H1 (cell line): ENCODE results near the gene SKP2. TPM values are rescaled to one million over a fixed set of nuclear protein-coding genes. Genes with fewer than 3 reads are reported as not detected.

Experiments
- CTCF ChIA-PET: fragments of 300-600 bp; sonication (Branson Sonifier 250); formaldehyde crosslinking; loops from one replicate; lab custom pipeline; 2021; ENCODE audit not compliant: partially characterized antibody; lab: Charles Lee
- POLR2A ChIA-PET: fragments of 300-600 bp; sonication (Branson Sonifier 250); formaldehyde crosslinking; loops from one replicate; lab custom pipeline; 2021; ENCODE audit warnings: inconsistent platforms; ENCODE audit not compliant: partially characterized antibody; lab: Charles Lee
- DNase-seq, 2 experiments: peaks; one replicate each; pipeline versions ENCODE4 v3.0.0 to v3.0.0-alpha.2; 2010 to 2022; ENCODE audit warnings: low spot score in 2 of 2, low read depth in 1 of 2, mixed read lengths in 1 of 2
- FAIRE-seq: peaks from 2 replicates; lab custom pipeline; 2011; peaks lifted over from hg19 to GRCh38; lab: Jason Lieb, UNC
- H2AFZ ChIP-seq: 2 replicates; pipeline ENCODE4 v1.8.1; 2012; ENCODE audit warnings: low read length, inconsistent platforms
- H2AK5ac ChIP-seq: 2 replicates; pipeline ENCODE4 v1.6.1; 2013; ENCODE audit warnings: low read depth, low read length
- H2BK120ac ChIP-seq: replicated peaks from 2 replicates; pipeline ENCODE3; 2013; ENCODE audit warnings: low read depth, low read length, inconsistent platforms
- H2BK12ac ChIP-seq: 2 replicates; pipeline ENCODE4 v1.6.1; 2013; ENCODE audit warnings: low read depth, low read length
- H2BK15ac ChIP-seq: 2 replicates; pipeline ENCODE4 v1.6.1; 2013; ENCODE audit warnings: low read length
- H2BK20ac ChIP-seq: 2 replicates; pipeline ENCODE4 v1.6.1; 2013; ENCODE audit warnings: low read length
- H2BK5ac ChIP-seq: 2 replicates; pipeline ENCODE4 v1.6.1; 2013; ENCODE audit warnings: low read depth, low read length
- H3K14ac ChIP-seq: 2 replicates; pipeline ENCODE4 v1.6.1; 2013; ENCODE audit warnings: inconsistent platforms; ENCODE audit not compliant: insufficient read length
- H3K18ac ChIP-seq: 2 replicates; pipeline ENCODE4 v1.6.1; 2013; ENCODE audit warnings: low read length; ENCODE audit errors: extremely low read depth
- H3K23ac ChIP-seq: 2 replicates; pipeline ENCODE4 v1.6.1; 2013; ENCODE audit warnings: inconsistent platforms; ENCODE audit not compliant: insufficient read length
- H3K23me2 ChIP-seq: 2 replicates; pipeline ENCODE4 v1.6.1; 2013; ENCODE audit warnings: low read depth, low read length
- H3K27ac ChIP-seq: 2 replicates; pipeline ENCODE4 v1.6.1; 2011; ENCODE audit warnings: low read depth, low read length, inconsistent platforms
- H3K27me3 ChIP-seq, 4 experiments: replicated peaks in 1 of 4; 1 replicate in 1 of 4; 2 replicates in 3 of 4; pipeline versions ENCODE4 v1.6.1 to v1.8.1; 2011 to 2013; ENCODE audit warnings: low read length in 3 of 4, mild to moderate bottlenecking in 3 of 4, inconsistent platforms in 2 of 4, mixed read lengths in 2 of 4, moderate library complexity in 1 of 4; ENCODE audit not compliant: control insufficient read depth in 3 of 4, insufficient read depth in 3 of 4; ENCODE audit errors: extremely low read depth in 1 of 4
- H3K36me3 ChIP-seq, 4 experiments: 2 replicates each; pipeline versions ENCODE4 v1.6.1 to v1.8.1; 2011 to 2013; ENCODE audit warnings: mild to moderate bottlenecking in 4 of 4, low read length in 3 of 4, moderate library complexity in 2 of 4, control low read depth in 1 of 4, inconsistent platforms in 1 of 4; ENCODE audit not compliant: insufficient read depth in 4 of 4, control insufficient read depth in 2 of 4
- H3K4ac ChIP-seq: replicated peaks from 2 replicates; pipeline ENCODE3; 2013; ENCODE audit warnings: low read length, low read depth, mixed read lengths, inconsistent platforms; ENCODE audit not compliant: insufficient read length
- H3K4me1 ChIP-seq, 4 experiments: replicated peaks in 1 of 4; 1 replicate in 1 of 4; 2 replicates in 3 of 4; pipeline versions ENCODE4 v1.6.1 to v1.8.1; 2011 to 2013; ENCODE audit warnings: low read length in 3 of 4, inconsistent platforms in 2 of 4, mixed read lengths in 1 of 4; ENCODE audit not compliant: insufficient read depth in 4 of 4, control insufficient read depth in 3 of 4
- H3K4me2 ChIP-seq, 2 experiments: 2 replicates each; pipeline versions ENCODE4 v1.6.1 to v1.8.1; 2011 to 2013; ENCODE audit warnings: low read depth in 2 of 2, low read length in 2 of 2, control low read depth in 1 of 2, inconsistent platforms in 1 of 2, mild to moderate bottlenecking in 1 of 2; ENCODE audit not compliant: insufficient read depth in 1 of 2
- H3K4me3 ChIP-seq, 4 experiments: fragments of 200-600, 300-600 bp in 1 of 4; sonication (generic), shearing (Covaris generic), sonication (Bioruptor Twin) in 1 of 4; 2 replicates each; pipeline versions ENCODE4 v1.5.1 to v1.8.1; 2011 to 2016; ENCODE audit warnings: low read length in 4 of 4, low read depth in 3 of 4, control low read depth in 2 of 4, inconsistent platforms in 2 of 4, mild to moderate bottlenecking in 2 of 4, mixed read lengths in 1 of 4, moderate library complexity in 1 of 4; ENCODE audit not compliant: insufficient read depth in 2 of 4; ENCODE audit errors: extremely low read depth in 1 of 4
- H3K56ac ChIP-seq: replicated peaks from 2 replicates; pipeline ENCODE3; 2013; ENCODE audit warnings: low read depth, mild to moderate bottlenecking, mixed read lengths, low read length, inconsistent platforms; ENCODE audit not compliant: insufficient read length
- H3K79me1 ChIP-seq: 2 replicates; pipeline ENCODE4 v1.6.1; 2013; ENCODE audit warnings: low read depth, low read length, control low read depth
- H3K79me2 ChIP-seq, 2 experiments: 2 replicates each; pipeline versions ENCODE4 v1.6.1 to v1.8.1; 2012 to 2013; ENCODE audit warnings: low read length in 2 of 2, mild to moderate bottlenecking in 2 of 2, inconsistent platforms in 1 of 2; ENCODE audit not compliant: insufficient read depth in 2 of 2, control insufficient read depth in 1 of 2
- H3K9ac ChIP-seq, 4 experiments: replicated peaks in 1 of 4; 1 replicate in 1 of 4; 2 replicates in 3 of 4; pipeline versions ENCODE4 v1.6.1 to v1.8.1; 2011 to 2013; ENCODE audit warnings: low read depth in 3 of 4, low read length in 3 of 4, control low read depth in 2 of 4, mild to moderate bottlenecking in 2 of 4, moderate library complexity in 2 of 4, inconsistent platforms in 1 of 4; ENCODE audit errors: extremely low read depth in 1 of 4
- H3K9me3 ChIP-seq, 2 experiments: 2 replicates each; pipeline versions ENCODE4 v1.6.1 to v1.8.1; 2012 to 2013; ENCODE audit warnings: mild to moderate bottlenecking in 2 of 2, moderate library complexity in 2 of 2, control low read depth in 1 of 2, inconsistent platforms in 1 of 2, low read depth in 1 of 2, low read length in 1 of 2, mixed read lengths in 1 of 2; ENCODE audit not compliant: insufficient read depth in 2 of 2
- H4K20me1 ChIP-seq, 2 experiments: replicated peaks in 1 of 2; 2 replicates each; pipeline versions ENCODE3 to v1.8.1; 2011 to 2013; ENCODE audit warnings: inconsistent platforms in 2 of 2, low read length in 2 of 2, mild to moderate bottlenecking in 1 of 2; ENCODE audit not compliant: insufficient read depth in 2 of 2, control insufficient read depth in 1 of 2
- H4K5ac ChIP-seq: 2 replicates; pipeline ENCODE4 v1.6.1; 2013; ENCODE audit warnings: low read length, low read depth, mixed read lengths, inconsistent platforms; ENCODE audit not compliant: insufficient read length
- H4K8ac ChIP-seq: 2 replicates; pipeline ENCODE4 v1.8.0; 2013; ENCODE audit warnings: mild to moderate bottlenecking, moderate library complexity, low read length, inconsistent platforms; ENCODE audit not compliant: insufficient read depth; ENCODE audit errors: extremely low read depth
- H4K91ac ChIP-seq: replicated peaks from 2 replicates; pipeline ENCODE3; 2013; ENCODE audit warnings: low read length, mixed read lengths, inconsistent platforms; ENCODE audit not compliant: insufficient read length
- SRF ChIP-seq: IDR thresholded peaks from 2 replicates; pipeline ENCODE4 v1.6.1; 2011; ENCODE audit warnings: mild to moderate bottlenecking, low read depth, low read length, moderate library complexity
- TAF7 ChIP-seq: optimal IDR thresholded peaks from 2 replicates; pipeline ENCODE3; 2011; ENCODE audit warnings: low read depth, mild to moderate bottlenecking, inconsistent platforms, low read length, moderate library complexity, borderline replicate concordance
- WGBS, 2 experiments: shearing (Covaris generic) in 1 of 2; methylation state at CpG; one replicate each; pipeline versions ENCODE4 v1.1.6 to v1.1.7; 2013 to 2015; ENCODE audit warnings: low lambda C conversion rate in 2 of 2, mixed read lengths in 2 of 2, inconsistent platforms in 1 of 2, low coverage in 1 of 2, missing lambda C conversion rate in 1 of 2; ENCODE audit not compliant: insufficient replicate concordance in 2 of 2, insufficient coverage in 1 of 2, insufficient read length in 1 of 2; ENCODE audit errors: extremely low coverage in 1 of 2, missing lambda C conversion rate in 1 of 2; 5-methylcytosine and 5-hydroxymethylcytosine counted together
- polyA plus RNA-seq, 7 experiments: library from polyadenylated mRNA; depleted of rRNA in 3 of 7; stranded (reverse) in 5 of 7; unstranded in 2 of 7; fragments of >200 nt in 5 of 7; fragments of 200-250 nt in 2 of 7; gene quantifications; 1 replicate in 5 of 7; 2 replicates in 1 of 7; 4 replicates in 1 of 7; pipeline versions ENCODE4 v1.2.1 to v1.2.3, GENCODE V29; 2011 to 2013; ENCODE audit warnings: missing spikeins in 2 of 7, mixed read lengths in 2 of 7
- total RNA-seq: library from RNA; stranded (reverse); fragmentation: NEBNext Ultra II Directional; extraction: Animal tissue kit (Norgen Biotek cat#: 25700); gene quantifications from 2 replicates; pipeline ENCODE4 v1.2.1, GENCODE V29; 2021

The SKP2 gene
- total and polyA plus RNA-seq, 2 of the 8 experiments (the other 6 are each of a cell fraction or from before 2014, with no cell fraction given): 49.9 to 104 TPM

GRCh38 chr5:36161361-36161760, 9.4 kb downstream of the SKP2 start:
- POLR2A ChIA-PET: no interaction called here
- Histone ChIP-seq H2BK20ac (no peak overlapping the region), H4K8ac (no peak overlapping the region), H2BK5ac (no peak overlapping the region), H2AFZ (no peak overlapping the region), H3K14ac (no peak overlapping the region), H3K4me1 (no peaks in the 10 kb centered on the region), H3K4me3 (no peak overlapping the region), H3K27me3 (no peaks in the 10 kb centered on the region), H3K79me2 (peaks cover 0 to 28% of the 10 kb centered on the region in 2 experiments; a peak in 2 of 4 replicates), H4K5ac (no peak overlapping the region), H3K79me1 (peaks cover 4% of the 10 kb centered on the region), H3K56ac (no peak overlapping the region), H3K9ac (no peak overlapping the region), H3K4me2 (no peak overlapping the region), H4K91ac (no peak overlapping the region), H3K9me3 (no peaks in the 10 kb centered on the region), H3K23me2 (no peaks in the 10 kb centered on the region), H3K36me3 (peaks cover 2 to 74% (median 44%) of the 10 kb centered on the region in 4 experiments; a peak in 7 of 8 replicates), H2BK12ac (no peak overlapping the region), H2AK5ac (no peak overlapping the region), H3K18ac (no peak overlapping the region), H3K4ac (no peak overlapping the region), H2BK120ac (no peak overlapping the region), H3K27ac (no peak overlapping the region), H3K23ac (no peak overlapping the region), H2BK15ac (no peak overlapping the region), H4K20me1 (peaks cover 0 to 7% of the 10 kb centered on the region in 2 experiments)
- no peak for DNase-seq
- CTCF ChIA-PET: interaction anchor here (1.0 to 1.3 kb wide), 2 partner anchors 9 to 88 kb away, joined by 3 read pairs; partner anchors contain the start of genes LMBRD2 and SKP2
- 87% methylated on average over 4 of the region's 4 CpGs; no CpG with 5 or more reads in 1 of the 2 experiments for WGBS, 2 experiments
- FAIRE-seq: no peak
- no peak for TF ChIP-seq TAF7
- no peak for TF ChIP-seq SRF
